Measurements from ENCODE around the gene PTPRN2. TPM values are rescaled to one million over a fixed set of nuclear protein-coding genes. Genes with fewer than 3 reads are reported as not detected.

PTPRN2 gene
- polyA plus RNA-seq, 1 experiment = 0.02 TPM

DNA sequence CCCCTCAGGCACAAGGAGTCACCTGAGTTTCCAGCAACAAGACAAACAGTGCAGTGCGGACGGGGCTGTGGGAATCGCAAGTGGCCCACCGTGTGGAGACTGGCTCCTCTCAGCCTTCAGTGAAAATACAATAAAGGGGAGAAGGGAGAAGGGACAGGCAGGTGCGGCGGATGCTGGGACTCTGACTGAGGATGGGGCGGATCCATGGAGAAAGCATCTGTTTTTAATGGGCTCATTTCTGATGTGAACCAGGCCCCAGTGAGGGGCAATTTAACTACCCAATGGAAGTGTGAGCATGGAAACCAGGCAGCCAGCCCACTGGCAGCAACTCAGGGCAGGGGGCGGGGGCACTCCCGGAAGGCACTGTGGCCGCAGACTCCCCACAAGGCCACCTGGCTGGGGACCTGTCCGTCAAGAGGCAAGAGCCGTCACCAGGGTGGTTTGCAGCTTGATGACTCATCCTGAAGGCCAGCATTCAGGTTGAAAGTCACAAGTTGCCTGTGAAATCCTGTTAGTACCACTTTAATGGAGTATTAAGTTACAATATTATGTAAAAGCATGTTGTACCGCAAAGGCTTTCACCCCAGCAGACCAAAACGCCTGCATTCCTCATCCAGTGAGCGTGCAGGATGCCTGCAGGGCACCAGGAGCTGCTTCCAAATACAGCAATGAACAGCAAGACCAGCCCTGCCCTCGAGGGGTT, 476.4 kb downstream of the PTPRN2 start:
- Histone ChIP-seq H3K4me3 (ENCODE audit: low read depth, low read length) (no peak overlapping the region), H3K27me3 (ENCODE audit: control insufficient read depth, insufficient read depth, low read length) (no peaks in the 10 kb centered on the region), H3K9me3 (ENCODE audit: control insufficient read depth, insufficient read depth, low read length) (peaks cover 91% of the 10 kb centered on the region), H3K27ac (ENCODE audit: low read depth, low read length) (no peak overlapping the region)
- TF ChIP-seq, protein P1, sequence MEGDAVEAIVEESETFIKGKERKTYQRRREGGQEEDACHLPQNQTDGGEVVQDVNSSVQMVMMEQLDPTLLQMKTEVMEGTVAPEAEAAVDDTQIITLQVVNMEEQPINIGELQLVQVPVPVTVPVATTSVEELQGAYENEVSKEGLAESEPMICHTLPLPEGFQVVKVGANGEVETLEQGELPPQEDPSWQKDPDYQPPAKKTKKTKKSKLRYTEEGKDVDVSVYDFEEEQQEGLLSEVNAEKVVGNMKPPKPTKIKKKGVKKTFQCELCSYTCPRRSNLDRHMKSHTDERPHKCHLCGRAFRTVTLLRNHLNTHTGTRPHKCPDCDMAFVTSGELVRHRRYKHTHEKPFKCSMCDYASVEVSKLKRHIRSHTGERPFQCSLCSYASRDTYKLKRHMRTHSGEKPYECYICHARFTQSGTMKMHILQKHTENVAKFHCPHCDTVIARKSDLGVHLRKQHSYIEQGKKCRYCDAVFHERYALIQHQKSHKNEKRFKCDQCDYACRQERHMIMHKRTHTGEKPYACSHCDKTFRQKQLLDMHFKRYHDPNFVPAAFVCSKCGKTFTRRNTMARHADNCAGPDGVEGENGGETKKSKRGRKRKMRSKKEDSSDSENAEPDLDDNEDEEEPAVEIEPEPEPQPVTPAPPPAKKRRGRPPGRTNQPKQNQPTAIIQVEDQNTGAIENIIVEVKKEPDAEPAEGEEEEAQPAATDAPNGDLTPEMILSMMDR (IDR thresholded peaks at IDR 0.05; ENCODE audit: low read depth, low read length) = no peak
- no peak for DNase-seq (ENCODE audit: low read depth, low spot score)
- ChIA-PET CTCF (interaction anchor here (0.5 kb wide), 1 partner anchor 45 kb away, joined by 3 read pairs; no protein-coding TSS in a partner anchor), POLR2A (no interaction called here)

DNA sequence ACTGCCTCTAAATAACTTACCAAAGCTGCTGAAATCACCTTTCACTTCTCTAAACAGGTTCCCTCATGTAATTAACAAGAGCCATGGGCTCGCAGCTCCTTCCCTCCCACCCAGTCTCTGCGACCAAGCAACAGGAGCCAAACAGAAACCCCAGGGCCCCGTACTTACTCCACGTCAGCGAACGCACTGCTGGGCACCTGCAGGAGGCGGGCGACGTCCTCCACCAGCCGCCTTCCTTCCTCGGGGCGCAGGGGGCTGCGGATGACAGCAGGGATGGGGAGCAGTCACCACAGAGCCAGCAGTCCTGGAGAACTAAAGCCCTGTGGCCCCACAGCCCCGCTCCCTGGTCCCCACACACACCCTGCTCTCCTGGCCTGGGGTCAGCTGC, 477.0 kb downstream of the PTPRN2 start:
- CTCF ChIA-PET = interaction anchor here (0.5 kb wide), 1 partner anchor 45 kb away, joined by 3 read pairs; no protein-coding TSS in a partner anchor
- TF ChIP-seq, protein P1 (IDR thresholded peaks at IDR 0.05; ENCODE audit: low read depth, low read length) = no peak
- no peak for DNase-seq (ENCODE audit: low read depth, low spot score)
- H3K27me3 ChIP-seq (ENCODE audit: control insufficient read depth, insufficient read depth, low read length) = no peaks in the 10 kb centered on the region
- POLR2A ChIA-PET = no interaction called here
- H3K4me3 ChIP-seq (ENCODE audit: low read depth, low read length) = no peak overlapping the region
- H3K9me3 ChIP-seq (ENCODE audit: control insufficient read depth, insufficient read depth, low read length) = peaks cover 93% of the 10 kb centered on the region
- H3K27ac ChIP-seq (ENCODE audit: low read depth, low read length) = no peak overlapping the region

DNA sequence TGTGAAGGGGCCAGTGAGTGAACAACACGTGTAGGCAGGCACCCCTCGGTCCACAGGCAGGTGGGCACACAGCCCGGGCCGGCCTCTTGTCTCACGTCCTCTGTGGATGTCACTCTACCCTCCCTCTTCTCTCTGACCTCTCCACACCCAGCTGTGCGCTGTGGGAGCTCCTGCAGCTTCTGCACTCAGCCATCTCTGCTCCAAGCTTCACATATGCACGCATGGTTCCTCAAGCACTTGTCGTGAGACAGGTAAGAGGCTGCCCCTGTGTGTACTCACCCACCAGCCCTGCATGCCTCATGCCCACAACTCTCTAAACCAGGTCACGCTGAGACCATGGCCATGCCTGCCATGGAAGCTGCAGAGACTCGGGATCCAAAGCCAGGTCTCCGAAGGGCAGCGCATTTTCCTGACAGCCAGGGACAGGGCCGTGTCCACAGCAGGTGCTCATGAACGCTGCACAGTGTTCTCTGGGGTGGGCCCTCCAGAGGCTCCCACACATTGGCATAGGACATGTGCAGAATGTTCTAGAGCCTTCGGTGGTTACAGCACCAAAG, 477.5 kb downstream of the PTPRN2 start:
- DNase-seq (ENCODE audit: low read depth, low spot score) = no peak
- ChIA-PET POLR2A (no interaction called here), CTCF (no interaction called here)
- H3K9me3 ChIP-seq (ENCODE audit: control insufficient read depth, insufficient read depth, low read length) = peaks cover 94% of the 10 kb centered on the region
- no peak overlapping the region for H3K27ac ChIP-seq (ENCODE audit: low read depth, low read length)
- H3K4me3 ChIP-seq (ENCODE audit: low read depth, low read length) = no peak overlapping the region
- no peaks in the 10 kb centered on the region for H3K27me3 ChIP-seq (ENCODE audit: control insufficient read depth, insufficient read depth, low read length)
- TF ChIP-seq, protein P1 (IDR thresholded peaks at IDR 0.05; ENCODE audit: low read depth, low read length) = no peak

DNA sequence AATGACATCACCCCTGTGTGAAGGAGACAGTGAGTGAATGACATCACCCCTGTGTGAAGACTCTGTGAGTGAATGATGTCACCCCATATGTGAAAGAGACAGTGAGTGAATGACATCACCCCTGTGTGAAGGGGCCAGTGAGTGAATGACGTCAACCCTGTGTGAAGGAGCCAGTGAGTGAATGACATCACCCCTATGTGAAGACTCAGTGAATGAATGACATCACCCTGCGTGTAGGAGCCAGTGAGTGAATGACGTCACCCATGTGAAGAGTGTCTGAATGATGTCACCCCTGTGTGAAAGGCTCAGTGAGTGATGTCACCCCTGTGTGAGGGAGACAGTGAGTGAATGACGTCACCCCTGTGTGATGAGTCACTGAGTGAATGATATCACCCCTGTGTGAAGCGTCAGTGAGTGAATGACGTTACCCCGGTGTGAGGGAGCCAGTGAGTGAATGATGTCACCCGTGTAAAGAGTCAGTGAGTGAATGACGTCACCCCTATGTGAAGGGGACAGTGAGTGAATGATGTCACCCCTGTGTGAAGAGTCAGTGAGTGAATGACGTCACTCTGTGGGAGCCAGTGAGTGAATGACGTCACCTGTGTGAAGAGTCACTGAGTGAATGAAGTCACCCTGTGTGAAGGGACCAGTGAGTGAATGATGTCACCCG, 478.1 kb downstream of the PTPRN2 start:
- TF ChIP-seq, protein P1 (IDR thresholded peaks at IDR 0.05; ENCODE audit: low read depth, low read length) = no peak
- no peaks in the 10 kb centered on the region for H3K27me3 ChIP-seq (ENCODE audit: control insufficient read depth, insufficient read depth, low read length)
- no peak overlapping the region for H3K27ac ChIP-seq (ENCODE audit: low read depth, low read length)
- ChIA-PET CTCF (no interaction called here), POLR2A (no interaction called here)
- no peak for DNase-seq (ENCODE audit: low read depth, low spot score)
- peaks cover 94% of the 10 kb centered on the region for H3K9me3 ChIP-seq (ENCODE audit: control insufficient read depth, insufficient read depth, low read length)
- H3K4me3 ChIP-seq (ENCODE audit: low read depth, low read length) = no peak overlapping the region
